ENCODE results near the gene RAPGEF2. TPM values are rescaled to one million over a fixed set of nuclear protein-coding genes. Genes with fewer than 3 reads are reported as not detected.
"Not testable (repeated sequence)": the region's sequence is repeated elsewhere in the genome, so short reads cannot be mapped to it uniquely, and the experiment has no call there.

RAPGEF2 gene
- total and polyA plus RNA-seq, 2 donors from 2014 or later = 6.9 to 50.6 TPM

- H3K36me3 ChIP-seq (ENCODE audit: control insufficient read depth in 2 of 3, insufficient read depth in 3 of 3, low read length in 3 of 3) = no peaks in the 10 kb centered on the region
- H3K4me3 ChIP-seq (ENCODE audit: low read length in 3 of 3) = no peak overlapping the region
- intact Hi-C loops (cut with DNase I) = no loop called here
- no peaks in the 10 kb centered on the region for H3K27me3 ChIP-seq (ENCODE audit: control insufficient read depth, insufficient read depth, low read length)
- DNase-seq = no peak
- H3K4me1 ChIP-seq (ENCODE audit: control insufficient read depth in 2 of 3, insufficient read depth in 2 of 3, low read depth in 1 of 3, low read length in 3 of 3) = peaks cover 0 to 10% (median 5%) of the 10 kb centered on the region in 3 donors
- H3K9ac ChIP-seq (ENCODE audit: low read length in 3 of 3) = no peak overlapping the region
- no peak for FAIRE-seq
- H3K9me3 ChIP-seq (ENCODE audit: control insufficient read depth in 2 of 3, insufficient read depth in 1 of 3, low read length in 3 of 3) = no peaks in the 10 kb centered on the region
- no peak for TF ChIP-seq CTCF (IDR thresholded peaks at IDR 0.05; ENCODE audit: borderline replicate concordance, extremely low read depth, insufficient read depth)
- H3K27ac ChIP-seq (ENCODE audit: low read depth in 2 of 2, low read length in 2 of 2) = no peak overlapping the region
Observed at GRCh38 chr4:159159611-159160010, 56.7 kb downstream of the RAPGEF2 start.

- Histone ChIP-seq H3K4me1 (ENCODE audit: control insufficient read depth in 2 of 3, insufficient read depth in 2 of 3, low read depth in 1 of 3, low read length in 3 of 3) (peaks cover 0 to 5% (median 4%) of the 10 kb centered on the region in 3 donors), H3K9me3 (ENCODE audit: control insufficient read depth in 2 of 3, insufficient read depth in 1 of 3, low read length in 3 of 3) (no peaks in the 10 kb centered on the region), H3K4me3 (ENCODE audit: low read length in 3 of 3) (no peak overlapping the region), H3K27ac (ENCODE audit: low read depth in 2 of 2, low read length in 2 of 2) (no peak overlapping the region), H3K27me3 (ENCODE audit: control insufficient read depth, insufficient read depth, low read length) (no peaks in the 10 kb centered on the region), H3K36me3 (ENCODE audit: control insufficient read depth in 2 of 3, insufficient read depth in 3 of 3, low read length in 3 of 3) (no peaks in the 10 kb centered on the region), H3K9ac (ENCODE audit: low read length in 3 of 3) (no peak overlapping the region)
- intact Hi-C loops (cut with DNase I) = no loop called here
- FAIRE-seq (no peak), DNase-seq (no peak)
- TF ChIP-seq CTCF (IDR thresholded peaks at IDR 0.05; ENCODE audit: borderline replicate concordance, extremely low read depth, insufficient read depth) = no peak
Observed at GRCh38 chr4:159160242-159160641, 57.4 kb downstream of the RAPGEF2 start.

- H3K36me3 ChIP-seq (ENCODE audit: control insufficient read depth in 2 of 3, insufficient read depth in 3 of 3, low read length in 3 of 3); H3K4me3 ChIP-seq (ENCODE audit: low read length in 3 of 3); H3K9me3 ChIP-seq (ENCODE audit: control insufficient read depth in 2 of 3, insufficient read depth in 1 of 3, low read length in 3 of 3); H3K9ac ChIP-seq (ENCODE audit: low read length in 3 of 3); H3K27me3 ChIP-seq (ENCODE audit: control insufficient read depth, insufficient read depth, low read length); H3K27ac ChIP-seq (ENCODE audit: low read depth in 2 of 2, low read length in 2 of 2); H3K4me1 ChIP-seq (ENCODE audit: control insufficient read depth in 2 of 3, insufficient read depth in 2 of 3, low read depth in 1 of 3, low read length in 3 of 3); DNase-seq; intact Hi-C loops (cut with DNase I); FAIRE-seq: not testable (repeated sequence)
Observed at GRCh38 chr4:159161436-159161835, 58.6 kb downstream of the RAPGEF2 start.

- Histone ChIP-seq H3K27me3 (ENCODE audit: control insufficient read depth, insufficient read depth, low read length) (no peaks in the 10 kb centered on the region), H3K4me3 (ENCODE audit: low read length in 3 of 3) (no peak overlapping the region), H3K36me3 (ENCODE audit: control insufficient read depth in 2 of 3, insufficient read depth in 3 of 3, low read length in 3 of 3) (no peaks in the 10 kb centered on the region), H3K9me3 (ENCODE audit: control insufficient read depth in 2 of 3, insufficient read depth in 1 of 3, low read length in 3 of 3) (no peaks in the 10 kb centered on the region), H3K27ac (ENCODE audit: low read depth in 2 of 2, low read length in 2 of 2) (no peak overlapping the region), H3K9ac (ENCODE audit: low read length in 3 of 3) (no peak overlapping the region), H3K4me1 (ENCODE audit: control insufficient read depth in 2 of 3, insufficient read depth in 2 of 3, low read depth in 1 of 3, low read length in 3 of 3) (peaks cover 0 to 7% (median 7%) of the 10 kb centered on the region in 3 donors)
- TF ChIP-seq CTCF (IDR thresholded peaks at IDR 0.05; ENCODE audit: borderline replicate concordance, extremely low read depth, insufficient read depth) = no peak
- intact Hi-C loops (cut with DNase I) = no loop called here
- DNase-seq (no peak), FAIRE-seq (no peak)
Observed at GRCh38 chr4:159162576-159162975, 59.7 kb downstream of the RAPGEF2 start.

Measured in kidney (tissue), 14 donors.